ENCODE measurements around the gene FHOD3.

DNA sequence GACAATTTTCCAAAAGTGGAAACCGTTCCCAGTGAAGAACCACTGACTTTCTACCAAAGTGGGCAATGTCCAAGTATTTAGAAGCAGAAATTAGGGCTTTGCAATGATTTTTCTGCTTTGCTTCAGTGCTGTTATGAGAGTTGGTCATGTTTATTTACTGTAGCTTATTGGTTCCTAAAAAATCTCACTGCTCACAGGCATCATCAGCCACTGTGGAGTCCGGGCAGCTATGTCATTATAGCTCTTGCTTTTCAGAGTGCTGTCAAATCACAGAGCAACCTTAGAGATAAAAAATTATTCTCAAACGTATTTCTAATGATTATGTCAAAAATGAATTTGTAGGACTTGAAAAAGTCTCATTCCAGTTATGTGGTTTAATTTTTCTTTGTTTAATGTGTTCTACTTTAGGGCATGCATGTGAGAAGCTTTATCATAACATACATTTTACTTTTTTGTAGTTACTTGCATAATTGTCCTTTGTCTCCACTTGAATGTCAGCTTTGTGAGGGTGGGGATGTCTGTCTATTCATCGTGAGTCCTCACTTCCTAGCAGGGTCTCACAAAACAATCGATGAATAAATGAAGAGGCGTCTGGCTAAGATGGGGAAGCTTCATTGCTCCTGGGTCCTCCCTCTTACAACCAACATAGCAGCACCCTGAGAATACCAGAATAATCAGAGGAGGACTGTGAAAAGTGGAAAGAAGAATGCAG, 413.7 kb downstream of the FHOD3 start:
- no peak for TF ChIP-seq CTCF (IDR thresholded peaks at IDR 0.05)
- TF ChIP-seq POLR2A (IDR thresholded peaks at IDR 0.05) = no peak

Data from uterus (tissue), 2 donors.